Naive thymus-derived CD4-positive, alpha-beta T cell (primary cell): ENCODE results near the gene TMEM255A. TPM values are rescaled to one million over a fixed set of nuclear protein-coding genes. Genes with fewer than 3 reads are reported as not detected.

Source experiments
- ATAC-seq: fragments of 150-1000 bp; cut with Tn5 transposase; 2 replicates; pipeline ENCODE4 v1.10.0; 2021; ENCODE audit warnings: mild to moderate bottlenecking, moderate library complexity
- CTCF ChIA-PET: fragments of 350-600 bp; sonication (Branson Sonifier 250); formaldehyde crosslinking; loops from one replicate; lab custom pipeline; 2021; ENCODE audit warnings: antibody characterized with exemption; lab: Charles Lee
- POLR2A ChIA-PET: fragments of 350-600 bp; sonication (Branson Sonifier 250); formaldehyde crosslinking; loops from one replicate; lab custom pipeline; 2021; ENCODE audit warnings: antibody characterized with exemption, inconsistent platforms; lab: Charles Lee
- DNase-seq, 9 donors: peaks; one replicate each; pipeline versions ENCODE4 v3.0.0 to v3.0.0-alpha.2; 2020 to 2022; ENCODE audit warnings: mixed read lengths in 1 of 9
- H3K27ac ChIP-seq: one replicate; pipeline ENCODE4 v1.7.0; 2013; ENCODE audit warnings: mild to moderate bottlenecking, low read depth, low read length, moderate library complexity
- H3K27me3 ChIP-seq, 2 donors: one replicate each; pipeline ENCODE4 v1.7.0; 2013; ENCODE audit warnings: low read length in 2 of 2, mild to moderate bottlenecking in 2 of 2, moderate library complexity in 2 of 2; ENCODE audit not compliant: control insufficient read depth in 2 of 2, insufficient read depth in 2 of 2
- H3K36me3 ChIP-seq, 3 experiments: 1 replicate in 2 of 3; 2 replicates in 1 of 3; pipeline ENCODE4 v1.7.0; 2013; ENCODE audit warnings: low read length in 3 of 3, mild to moderate bottlenecking in 3 of 3, moderate library complexity in 1 of 3; ENCODE audit not compliant: insufficient read depth in 3 of 3, control insufficient read depth in 2 of 3
- H3K4me1 ChIP-seq, 2 donors: one replicate each; pipeline ENCODE4 v1.7.0; 2013; ENCODE audit warnings: low read length in 2 of 2, mild to moderate bottlenecking in 2 of 2, moderate library complexity in 1 of 2; ENCODE audit not compliant: control insufficient read depth in 2 of 2, insufficient read depth in 2 of 2
- H3K4me3 ChIP-seq: 2 replicates; pipeline ENCODE4 v1.7.0; 2013; ENCODE audit warnings: mild to moderate bottlenecking, low read length
- H3K9me3 ChIP-seq, 3 experiments: 1 replicate in 2 of 3; 2 replicates in 1 of 3; pipeline ENCODE4 v1.7.0; 2013; ENCODE audit warnings: low read length in 3 of 3; ENCODE audit not compliant: control insufficient read depth in 2 of 3
- H3K27ac Mint-ChIP-seq, 9 donors: one replicate each; pipeline ENCODE4 v1.8.0; 2020 to 2022; ENCODE audit warnings: mixed read lengths in 9 of 9, mild to moderate bottlenecking in 8 of 9, moderate library complexity in 5 of 9, inconsistent platforms in 2 of 9
- H3K27me3 Mint-ChIP-seq, 5 donors: one replicate each; pipeline ENCODE4 v1.8.0; 2021 to 2022; ENCODE audit warnings: mixed read lengths in 5 of 5, mild to moderate bottlenecking in 1 of 5
- H3K36me3 Mint-ChIP-seq, 5 donors: one replicate each; pipeline ENCODE4 v1.8.0; 2020 to 2022; ENCODE audit warnings: mixed read lengths in 5 of 5, mild to moderate bottlenecking in 3 of 5, inconsistent platforms in 1 of 5
- H3K4me1 Mint-ChIP-seq, 7 donors: one replicate each; pipeline ENCODE4 v1.8.0; 2020 to 2022; ENCODE audit warnings: mixed read lengths in 7 of 7, mild to moderate bottlenecking in 3 of 7, inconsistent platforms in 1 of 7
- H3K4me3 Mint-ChIP-seq, 10 donors: one replicate each; pipeline ENCODE4 v1.8.0; 2020 to 2022; ENCODE audit warnings: mild to moderate bottlenecking in 10 of 10, mixed read lengths in 10 of 10, moderate library complexity in 6 of 10, inconsistent platforms in 2 of 10
- H3K9me3 Mint-ChIP-seq, 11 donors: one replicate each; pipeline ENCODE4 v1.8.0; 2020 to 2022; ENCODE audit warnings: mixed read lengths in 11 of 11, mild to moderate bottlenecking in 4 of 11, inconsistent platforms in 1 of 11, moderate library complexity in 1 of 11
- intact Hi-C, 2 donors: fragments of 100-400 bp; cut with micrococcal nuclease; formaldehyde crosslinking; loops; one replicate each; pipeline ENCODE4 v1.15.1; 2023
- polyA plus RNA-seq, 2 donors: library from polyadenylated mRNA; unstranded; fragments of 300-500 nt; fragmentation: Illumina TruSeq; gene quantifications; one replicate each; pipeline ENCODE4 v1.2.3, GENCODE V29; 2021
- total RNA-seq, 6 experiments: library from RNA in 5 of 6; stranded (reverse) in 5 of 6; gene quantifications; 1 replicate in 5 of 6; 2 replicates in 1 of 6; pipeline ENCODE4 v1.2.3 and lab custom pipeline; 2021 to 2026

TMEM255A gene
- total and polyA plus RNA-seq, 7 experiments from 2014 or later: 0.06 to 1.2 (median 0.12) TPM; not detected in 4

GRCh38 chrX:120331116-120331515 is 19.9 kb upstream of the TMEM255A start:
- Histone ChIP-seq H3K4me1 (no peaks in the 10 kb centered on the region), H3K36me3 (no peaks in the 10 kb centered on the region), H3K4me3 (no peak overlapping the region), H3K27ac (no peak overlapping the region), H3K27me3 (no peaks in the 10 kb centered on the region), H3K9me3 (no peaks in the 10 kb centered on the region)
- intact Hi-C loops: loop anchor here in 1 of 2 donors (5.0 kb wide), 1 partner anchor 441 kb away; no protein-coding TSS in a partner anchor
- peaks cover 0 to 10% (median 3%) of the 10 kb centered on the region in 11 donors for H3K9me3 Mint-ChIP-seq
- H3K4me1 Mint-ChIP-seq: peaks cover 0 to 1% (median 0%) of the 10 kb centered on the region in 7 donors
- H3K27ac Mint-ChIP-seq: no peak overlapping the region
- H3K27me3 Mint-ChIP-seq: peaks cover 0 to 19% (median 4%) of the 10 kb centered on the region in 5 donors
- peaks cover 0 to 5% (median 0%) of the 10 kb centered on the region in 5 donors for H3K36me3 Mint-ChIP-seq
- ChIA-PET POLR2A (interaction anchor here (0.6 kb wide), 1 partner anchor 96 kb away, joined by 3 read pairs; no protein-coding TSS in a partner anchor), CTCF (no interaction called here)
- H3K4me3 Mint-ChIP-seq: no peak overlapping the region
- DNase-seq (no peak), ATAC-seq (no peak)

DNA sequence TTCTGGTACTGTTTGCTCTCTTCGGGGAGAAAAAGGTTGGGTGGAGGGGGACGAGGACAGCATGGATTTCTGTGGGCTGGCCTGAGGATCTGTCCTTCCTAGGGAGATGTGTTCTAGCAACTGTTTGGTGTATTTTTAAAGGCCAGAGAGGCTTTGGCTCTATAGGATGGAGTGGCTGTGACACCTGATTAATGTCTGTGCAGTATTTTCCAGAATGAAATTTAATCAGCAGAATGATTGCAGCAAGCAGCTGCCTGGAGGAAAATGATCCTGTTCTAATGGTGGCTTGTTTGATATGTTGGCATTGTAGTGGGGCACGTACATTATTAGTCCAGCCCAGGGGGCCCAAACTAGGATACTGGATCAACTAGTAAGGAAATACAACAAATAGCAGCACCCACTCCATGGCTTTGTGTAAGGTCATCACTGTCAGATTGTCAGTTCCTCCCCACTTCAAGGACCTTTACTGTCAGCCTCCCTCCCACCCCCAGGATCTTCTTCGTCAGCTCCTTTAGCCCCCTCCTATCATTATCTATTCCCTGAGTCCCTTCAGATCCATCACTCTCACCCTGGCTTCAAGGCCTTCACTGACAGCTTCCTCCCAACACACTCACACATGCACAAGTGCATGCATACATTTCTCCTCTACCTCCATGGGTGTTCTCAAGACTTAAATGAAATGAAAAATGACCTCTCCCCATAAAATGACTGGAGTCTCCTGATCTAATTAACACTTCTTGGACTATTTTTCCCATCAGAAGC is 10.4 kb upstream of the TMEM255A start:
- ChIA-PET POLR2A (no interaction called here), CTCF (no interaction called here)
- H3K4me1 ChIP-seq: no peaks in the 10 kb centered on the region
- peaks cover 0 to 32% (median 13%) of the 10 kb centered on the region in 5 donors for H3K27me3 Mint-ChIP-seq
- H3K4me1 Mint-ChIP-seq: peaks cover 0 to 2% (median 0%) of the 10 kb centered on the region in 7 donors
- no peaks in the 10 kb centered on the region for H3K27me3 ChIP-seq
- no peak overlapping the region for H3K4me3 ChIP-seq
- H3K9me3 Mint-ChIP-seq: no peaks in the 10 kb centered on the region
- H3K4me3 Mint-ChIP-seq: no peak overlapping the region
- H3K27ac Mint-ChIP-seq: no peak overlapping the region
- intact Hi-C loops: no loop called here
- no peaks in the 10 kb centered on the region for H3K9me3 ChIP-seq
- ATAC-seq: no peak
- no peaks in the 10 kb centered on the region for H3K36me3 Mint-ChIP-seq
- H3K36me3 ChIP-seq: no peaks in the 10 kb centered on the region
- no peak overlapping the region for H3K27ac ChIP-seq
- DNase-seq: no peak

GRCh38 chrX:120318411-120318810 is 7.2 kb upstream of the TMEM255A start:
- DNase-seq: no peak
- H3K36me3 ChIP-seq: no peaks in the 10 kb centered on the region
- Mint-ChIP-seq H3K27ac (no peak overlapping the region), H3K4me3 (no peak overlapping the region), H3K36me3 (no peaks in the 10 kb centered on the region), H3K4me1 (peaks cover 0 to 2% (median 0%) of the 10 kb centered on the region in 7 donors), H3K27me3 (peaks cover 3 to 45% (median 23%) of the 10 kb centered on the region in 5 donors), H3K9me3 (no peaks in the 10 kb centered on the region)
- H3K4me3 ChIP-seq: no peak overlapping the region
- intact Hi-C loops: loop anchor here in 1 of 2 donors (2.0 to 10.0 kb wide), 2 partner anchors 46 to 62 kb away; partner anchors contain the start of gene ATP1B4
- H3K4me1 ChIP-seq: no peaks in the 10 kb centered on the region
- POLR2A ChIA-PET: no interaction called here
- no peaks in the 10 kb centered on the region for H3K9me3 ChIP-seq
- ATAC-seq: no peak
- H3K27ac ChIP-seq: no peak overlapping the region
- no peaks in the 10 kb centered on the region for H3K27me3 ChIP-seq
- CTCF ChIA-PET: interaction anchor here (1.0 to 2.0 kb wide), 5 partner anchors 9 to 134 kb away, joined by 3 to 9 read pairs (median 5); partner anchors contain the start of gene ZBTB33

DNA sequence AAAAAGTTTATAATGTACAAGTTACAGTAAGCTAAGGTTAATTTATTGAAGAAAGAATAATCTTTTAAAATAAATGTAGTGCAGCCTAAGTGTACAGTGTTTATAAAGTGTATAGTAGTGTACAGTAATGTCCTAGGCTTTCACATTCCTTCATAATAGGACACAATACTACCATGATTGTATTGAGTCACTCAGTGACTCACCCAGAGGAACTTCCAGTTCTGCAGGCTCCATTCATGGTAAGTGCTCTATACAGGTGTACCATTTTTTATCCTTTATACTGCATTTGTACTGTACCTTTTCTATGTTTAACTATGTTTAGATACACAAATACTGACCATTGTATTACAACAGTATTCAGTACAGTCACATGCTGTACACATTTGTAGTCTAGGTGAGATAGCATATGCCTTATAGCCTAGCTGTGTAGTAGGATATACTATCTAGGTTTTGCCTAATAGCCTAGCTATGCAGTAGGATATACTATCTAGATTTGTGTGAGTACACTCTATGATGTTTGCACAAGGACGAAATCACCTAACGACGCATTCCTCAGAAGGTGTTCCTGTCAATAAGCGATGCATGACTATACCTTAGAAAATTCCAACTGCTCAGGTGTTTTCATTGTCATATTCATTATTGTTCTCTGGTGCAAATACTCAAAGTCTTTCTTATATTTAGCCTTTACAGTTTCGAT is 5.5 kb upstream of the TMEM255A start:
- H3K27me3 ChIP-seq: no peaks in the 10 kb centered on the region
- H3K4me1 ChIP-seq: no peaks in the 10 kb centered on the region
- no peak overlapping the region for H3K27ac ChIP-seq
- no peaks in the 10 kb centered on the region for H3K36me3 Mint-ChIP-seq
- H3K27ac Mint-ChIP-seq: no peak overlapping the region
- peaks cover 0 to 3% (median 0%) of the 10 kb centered on the region in 7 donors for H3K4me1 Mint-ChIP-seq
- H3K9me3 ChIP-seq: no peaks in the 10 kb centered on the region
- no peak for ATAC-seq
- H3K4me3 ChIP-seq: no peak overlapping the region
- ChIA-PET POLR2A (no interaction called here), CTCF (no interaction called here)
- peaks cover 5 to 58% (median 28%) of the 10 kb centered on the region in 5 donors for H3K27me3 Mint-ChIP-seq
- H3K36me3 ChIP-seq: no peaks in the 10 kb centered on the region
- intact Hi-C loops: loop anchor here in 1 of 2 donors (10.0 kb wide), 1 partner anchor 48 kb away; the partner anchor contains the start of gene ATP1B4
- DNase-seq: no peak
- H3K4me3 Mint-ChIP-seq: no peak overlapping the region
- peaks cover 0 to 1% (median 0%) of the 10 kb centered on the region in 11 donors for H3K9me3 Mint-ChIP-seq

DNA sequence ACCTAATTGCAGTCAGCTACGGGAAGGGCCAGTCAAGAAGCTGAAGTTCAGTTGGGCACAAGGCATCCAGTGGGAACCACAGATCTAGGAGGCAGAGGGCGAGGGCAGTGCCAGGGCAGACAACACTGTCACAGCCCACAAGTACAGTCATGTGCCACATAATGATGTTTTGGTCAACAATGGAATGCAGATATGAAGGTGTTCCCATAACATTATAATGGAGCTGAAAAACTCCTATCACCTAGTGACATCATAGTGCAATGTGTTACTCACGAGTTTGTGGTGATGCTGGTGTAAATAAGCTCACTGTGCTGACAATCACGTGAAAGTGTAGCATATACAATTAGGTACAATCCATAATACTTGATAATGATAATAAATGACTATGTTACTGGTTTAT is 4.5 kb upstream of the TMEM255A start:
- Histone ChIP-seq H3K36me3 (no peaks in the 10 kb centered on the region), H3K4me3 (no peak overlapping the region), H3K9me3 (no peaks in the 10 kb centered on the region), H3K4me1 (no peaks in the 10 kb centered on the region), H3K27ac (no peak overlapping the region), H3K27me3 (no peaks in the 10 kb centered on the region)
- Mint-ChIP-seq H3K4me3 (no peak overlapping the region), H3K27ac (no peak overlapping the region), H3K27me3 (peaks cover 5 to 61% (median 23%) of the 10 kb centered on the region in 5 donors), H3K4me1 (peaks cover 0 to 5% (median 0%) of the 10 kb centered on the region in 7 donors), H3K36me3 (no peaks in the 10 kb centered on the region), H3K9me3 (peaks cover 0 to 1% (median 0%) of the 10 kb centered on the region in 11 donors)
- ChIA-PET POLR2A (no interaction called here), CTCF (no interaction called here)
- DNase-seq: no peak
- intact Hi-C loops: loop anchor here in 1 of 2 donors (10.0 kb wide), 1 partner anchor 49 kb away; the partner anchor contains the start of gene ATP1B4
- ATAC-seq: no peak

- ATAC-seq (no peak), DNase-seq (no peak)
- H3K4me1 ChIP-seq: peaks cover 0 to 2% of the 10 kb centered on the region in 2 donors
- Mint-ChIP-seq H3K4me1 (peaks cover 8 to 23% (median 12%) of the 10 kb centered on the region in 7 donors), H3K36me3 (no peaks in the 10 kb centered on the region), H3K27me3 (peaks cover 16 to 82% (median 32%) of the 10 kb centered on the region in 5 donors), H3K9me3 (peaks cover 0 to 4% (median 0%) of the 10 kb centered on the region in 11 donors), H3K27ac (no peak overlapping the region), H3K4me3 (peak overlapping the region in 5 of 10 donors; percentile 20 to 86 (median 64))
- CTCF ChIA-PET: interaction anchor here (0.7 kb wide), 1 partner anchor 13 kb away, joined by 4 read pairs; no protein-coding TSS in a partner anchor
- H3K27me3 ChIP-seq: peaks cover 0 to 3% of the 10 kb centered on the region in 2 donors
- no peak overlapping the region for H3K4me3 ChIP-seq
- POLR2A ChIA-PET: interaction anchor here (0.6 to 2.9 kb wide), 2 partner anchors 61 to 1079 kb away, joined by 3 to 15 read pairs; partner anchors contain the start of gene ZBTB33
- H3K27ac ChIP-seq: no peak overlapping the region
- H3K36me3 ChIP-seq: no peaks in the 10 kb centered on the region
- H3K9me3 ChIP-seq: no peaks in the 10 kb centered on the region
- intact Hi-C loops: loop anchor here in 1 of 2 donors (2.0 to 10.0 kb wide), 2 partner anchors 53 to 141 kb away; partner anchors contain the start of gene ATP1B4
Observed at GRCh38 chrX:120311727-120312063, 434 bp upstream of the TMEM255A start.
